Measurements from ENCODE around the gene MT4. TPM values are rescaled to one million over a fixed set of nuclear protein-coding genes. Genes with fewer than 3 reads are reported as not detected.

MT4 gene
- total RNA-seq, 1 donor from 2014 or later = not detected

GRCh38 chr16:56611281-56611833, 46.5 kb downstream of the MT4 start:
- Histone ChIP-seq H3F3A (ENCODE audit: low read depth) (peaks cover 24% of the 10 kb centered on the region), H4K20me1 (ENCODE audit: low read depth) (peaks cover 16% of the 10 kb centered on the region), H3K9ac (no peak overlapping the region), H3K4me2 (no peak overlapping the region), H2AFZ (replicated peaks) (no peak overlapping the region), H3K4me3 (no peak overlapping the region), H3K9me3 (ENCODE audit: low read depth) (no peaks in the 10 kb centered on the region), H3K27ac (no peak overlapping the region), H3K79me2 (ENCODE audit: low read depth) (no peaks in the 10 kb centered on the region), H3K4me1 (peaks cover 18% of the 10 kb centered on the region), H3K36me3 (no peaks in the 10 kb centered on the region), H3K27me3 (peaks cover 100% of the 10 kb centered on the region)
- Mint-ChIP-seq H3K4me1 (peaks cover 35% of the 10 kb centered on the region), H3K27ac (no peak overlapping the region), H3K4me3 (peak overlapping the region; percentile 58), H3K36me3 (no peaks in the 10 kb centered on the region), H3K9me3 (no peaks in the 10 kb centered on the region), H3K27me3 (ENCODE audit: insufficient read depth, low read depth) (peaks cover 25% of the 10 kb centered on the region)
- TF ChIP-seq EZH2phosphoT487 (IDR thresholded peaks at IDR 0.05) = no peak
- TF ChIP-seq EZH2 (IDR thresholded peaks at IDR 0.05) = no peak
- TF ChIP-seq CTCF (IDR thresholded peaks at IDR 0.05) = no peak
- DNase-seq (ENCODE audit: low spot score) = no peak

- TF ChIP-seq EZH2 (IDR thresholded peaks at IDR 0.05) (no peak), CTCF (IDR thresholded peaks at IDR 0.05) (no peak), EZH2phosphoT487 (IDR thresholded peaks at IDR 0.05) (no peak)
- no peaks in the 10 kb centered on the region for H3K36me3 Mint-ChIP-seq
- Histone ChIP-seq H3K27ac (no peak overlapping the region), H3K79me2 (ENCODE audit: low read depth) (no peaks in the 10 kb centered on the region), H3K4me3 (no peak overlapping the region), H3K27me3 (peaks cover 100% of the 10 kb centered on the region), H3K36me3 (no peaks in the 10 kb centered on the region), H3K9me3 (ENCODE audit: low read depth) (no peaks in the 10 kb centered on the region), H3K4me1 (peaks cover 24% of the 10 kb centered on the region), H4K20me1 (ENCODE audit: low read depth) (peaks cover 28% of the 10 kb centered on the region), H3K9ac (no peak overlapping the region), H3F3A (ENCODE audit: low read depth) (peaks cover 11% of the 10 kb centered on the region), H3K4me2 (no peak overlapping the region), H2AFZ (replicated peaks) (no peak overlapping the region)
- no peak overlapping the region for H3K4me3 Mint-ChIP-seq
- peaks cover 2% of the 10 kb centered on the region for H3K9me3 Mint-ChIP-seq
- DNase-seq (ENCODE audit: low spot score) = no peak
- peaks cover 38% of the 10 kb centered on the region for H3K4me1 Mint-ChIP-seq
- H3K27ac Mint-ChIP-seq = no peak overlapping the region
- peaks cover 40% of the 10 kb centered on the region for H3K27me3 Mint-ChIP-seq (ENCODE audit: insufficient read depth, low read depth)
These were observed 48.8 kb downstream of the MT4 start for GRCh38 chr16:56613706-56614105.

GRCh38 chr16:56614549-56614991, 49.7 kb downstream of the MT4 start:
- Histone ChIP-seq H3K79me2 (ENCODE audit: low read depth) (no peaks in the 10 kb centered on the region), H3K27me3 (peaks cover 100% of the 10 kb centered on the region), H3K4me3 (no peak overlapping the region), H3K4me1 (peaks cover 15% of the 10 kb centered on the region), H3F3A (ENCODE audit: low read depth) (peaks cover 3% of the 10 kb centered on the region), H3K36me3 (no peaks in the 10 kb centered on the region), H3K9me3 (ENCODE audit: low read depth) (no peaks in the 10 kb centered on the region), H3K27ac (no peak overlapping the region), H3K4me2 (no peak overlapping the region), H2AFZ (replicated peaks) (no peak overlapping the region), H4K20me1 (ENCODE audit: low read depth) (peaks cover 20% of the 10 kb centered on the region), H3K9ac (no peak overlapping the region)
- H3K4me1 Mint-ChIP-seq = peaks cover 29% of the 10 kb centered on the region
- H3K36me3 Mint-ChIP-seq = peaks cover under 1% of the 10 kb centered on the region
- TF ChIP-seq CTCF (IDR thresholded peaks at IDR 0.05) (no peak), EZH2 (IDR thresholded peaks at IDR 0.05) (no peak), EZH2phosphoT487 (IDR thresholded peaks at IDR 0.05) (no peak)
- peaks cover 2% of the 10 kb centered on the region for H3K9me3 Mint-ChIP-seq
- H3K27ac Mint-ChIP-seq = no peak overlapping the region
- H3K4me3 Mint-ChIP-seq = no peak overlapping the region
- peaks cover 44% of the 10 kb centered on the region for H3K27me3 Mint-ChIP-seq (ENCODE audit: insufficient read depth, low read depth)
- no peak for DNase-seq (ENCODE audit: low spot score)

Measured in neural progenitor cell (in vitro differentiated cells).